Measurements from ENCODE around the gene ASB3.
"Not testable (repeated sequence)": the region's sequence is repeated elsewhere in the genome, so short reads cannot be mapped to it uniquely, and the experiment has no call there.

Gene ASB3

DNA sequence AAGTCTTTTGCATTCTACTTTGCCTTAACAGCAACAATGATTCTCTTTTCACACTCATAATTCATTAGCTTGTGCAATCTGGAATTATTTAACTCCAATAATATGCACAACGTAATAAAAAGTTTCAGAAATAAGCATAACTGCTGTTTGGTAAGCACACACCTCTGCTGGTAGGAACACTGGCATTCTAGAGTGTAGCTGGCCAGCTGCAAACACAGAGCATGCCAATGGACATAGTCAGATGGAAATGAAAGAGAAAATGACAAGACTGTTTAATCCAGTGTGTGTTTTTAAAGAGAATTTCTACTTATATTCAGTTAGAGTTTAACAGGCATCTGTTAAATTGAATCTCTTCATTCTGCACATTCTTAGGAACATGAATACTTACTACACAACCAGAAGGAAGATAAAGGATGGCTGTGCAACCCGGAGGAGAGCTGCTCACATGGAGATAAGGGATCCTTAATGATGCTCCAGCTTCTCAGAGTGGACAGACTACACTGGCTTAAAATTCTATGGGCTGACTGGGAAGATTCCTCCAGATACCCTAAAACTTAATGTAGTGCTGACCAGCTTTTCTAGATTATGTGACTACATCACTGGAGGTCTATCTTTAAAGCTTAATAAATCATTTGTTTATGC lies 113.8 kb downstream of the ASB3 start:
- in situ Hi-C loops (cut with HindIII; ENCODE audit: low sequenced_read_pairs) = no loop called here

DNA sequence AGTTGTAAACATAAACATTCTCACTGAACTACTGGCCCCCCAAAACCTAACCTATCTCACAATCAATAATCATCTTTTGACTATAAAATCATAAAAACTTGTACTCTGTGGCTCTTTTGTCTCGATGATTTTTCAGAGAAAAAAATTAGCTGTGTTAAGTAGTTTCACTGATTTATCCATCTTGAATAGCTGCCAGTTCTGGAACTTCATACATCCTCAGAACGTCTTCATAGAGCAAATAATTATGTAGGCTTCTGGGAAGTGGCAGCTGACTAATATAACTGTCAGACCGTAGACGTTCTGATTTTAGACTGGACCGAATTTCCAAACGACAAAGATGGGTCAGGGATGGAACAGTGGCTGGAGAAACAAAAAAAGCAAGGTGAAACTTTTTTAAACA lies 116.4 kb downstream of the ASB3 start:
- no peak overlapping the region for H3K4me3 ChIP-seq (ENCODE audit: low read depth, low read length)
- TF ChIP-seq, protein P1, sequence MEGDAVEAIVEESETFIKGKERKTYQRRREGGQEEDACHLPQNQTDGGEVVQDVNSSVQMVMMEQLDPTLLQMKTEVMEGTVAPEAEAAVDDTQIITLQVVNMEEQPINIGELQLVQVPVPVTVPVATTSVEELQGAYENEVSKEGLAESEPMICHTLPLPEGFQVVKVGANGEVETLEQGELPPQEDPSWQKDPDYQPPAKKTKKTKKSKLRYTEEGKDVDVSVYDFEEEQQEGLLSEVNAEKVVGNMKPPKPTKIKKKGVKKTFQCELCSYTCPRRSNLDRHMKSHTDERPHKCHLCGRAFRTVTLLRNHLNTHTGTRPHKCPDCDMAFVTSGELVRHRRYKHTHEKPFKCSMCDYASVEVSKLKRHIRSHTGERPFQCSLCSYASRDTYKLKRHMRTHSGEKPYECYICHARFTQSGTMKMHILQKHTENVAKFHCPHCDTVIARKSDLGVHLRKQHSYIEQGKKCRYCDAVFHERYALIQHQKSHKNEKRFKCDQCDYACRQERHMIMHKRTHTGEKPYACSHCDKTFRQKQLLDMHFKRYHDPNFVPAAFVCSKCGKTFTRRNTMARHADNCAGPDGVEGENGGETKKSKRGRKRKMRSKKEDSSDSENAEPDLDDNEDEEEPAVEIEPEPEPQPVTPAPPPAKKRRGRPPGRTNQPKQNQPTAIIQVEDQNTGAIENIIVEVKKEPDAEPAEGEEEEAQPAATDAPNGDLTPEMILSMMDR (IDR thresholded peaks at IDR 0.05; ENCODE audit: low read depth, low read length) = no peak
- peak; percentile 3 for DNase-seq (ENCODE audit: low read depth, low spot score)
- in situ Hi-C loops (cut with HindIII; ENCODE audit: low sequenced_read_pairs) = no loop called here

More for the DNA sequence above, 113.8 kb downstream of the ASB3 start:
- DNase-seq (ENCODE audit: low read depth, low spot score) = peak; percentile 38
- TF ChIP-seq, protein P1 (IDR thresholded peaks at IDR 0.05; ENCODE audit: low read depth, low read length) = no peak
- no peak overlapping the region for H3K4me3 ChIP-seq (ENCODE audit: low read depth, low read length)

DNA sequence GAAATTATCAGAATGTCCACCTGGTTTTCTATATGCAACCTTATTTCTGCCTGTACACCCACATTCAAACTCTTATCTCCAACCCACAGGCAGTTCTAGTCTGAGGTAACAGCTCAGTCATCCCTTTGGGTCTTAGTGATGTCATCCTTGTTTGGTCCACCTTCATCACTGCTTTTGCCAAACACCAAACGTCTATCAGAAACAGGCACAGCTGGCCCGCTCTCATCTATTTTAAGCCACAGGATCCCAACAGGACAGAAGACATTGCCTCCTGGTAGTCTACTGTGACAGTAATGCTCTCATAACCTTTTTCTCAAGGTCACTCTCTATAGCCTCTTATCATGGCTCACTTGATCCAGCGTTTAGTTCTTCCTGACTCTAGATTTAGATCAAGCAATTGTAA lies 118.1 kb downstream of the ASB3 start:
- in situ Hi-C loops (cut with HindIII; ENCODE audit: low sequenced_read_pairs) = no loop called here
- DNase-seq (ENCODE audit: low read depth, low spot score) = no peak
- no peak overlapping the region for H3K4me3 ChIP-seq (ENCODE audit: low read depth, low read length)
- TF ChIP-seq, protein P1 (IDR thresholded peaks at IDR 0.05; ENCODE audit: low read depth, low read length) = no peak

DNA sequence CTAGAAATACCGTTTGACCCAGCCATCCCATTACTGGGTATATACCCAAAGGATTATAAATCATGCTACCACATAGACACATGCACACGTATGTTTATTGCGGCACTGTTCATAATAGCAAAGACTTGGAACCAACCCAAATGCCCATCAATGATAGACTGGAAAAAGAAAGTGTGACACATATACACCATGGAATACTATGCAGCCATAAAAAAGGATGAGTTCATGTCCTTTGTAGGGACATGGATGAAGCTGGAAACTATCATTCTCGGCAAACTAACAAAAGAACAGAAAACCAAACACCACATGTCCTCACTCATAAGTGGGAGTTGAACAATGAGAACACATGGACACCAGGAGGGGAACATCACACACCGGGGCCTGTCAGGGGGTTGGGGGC lies 119.6 kb downstream of the ASB3 start:
- H3K4me3 ChIP-seq (ENCODE audit: low read depth, low read length); DNase-seq (ENCODE audit: low read depth, low spot score); in situ Hi-C loops (cut with HindIII; ENCODE audit: low sequenced_read_pairs): not testable (repeated sequence)

DNA sequence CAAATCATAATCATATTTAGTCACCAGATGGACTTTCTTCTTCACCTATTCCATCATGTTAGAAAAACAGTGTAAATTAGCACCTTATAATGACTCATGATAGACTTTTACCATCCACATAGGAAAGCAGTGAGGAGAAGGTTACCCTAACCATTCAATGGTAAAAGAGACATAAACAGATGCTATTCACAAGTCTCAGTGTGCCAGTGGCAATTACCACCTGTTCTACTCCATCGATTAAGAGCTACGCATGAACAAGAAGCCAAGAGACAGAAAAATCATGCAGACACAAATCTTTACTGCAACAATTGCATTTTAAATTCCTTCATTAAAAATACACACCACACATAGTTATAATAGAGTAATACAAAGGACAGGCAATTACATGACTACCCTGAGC lies 125.9 kb downstream of the ASB3 start:
- in situ Hi-C loops (cut with HindIII; ENCODE audit: low sequenced_read_pairs) = no loop called here
- no peak overlapping the region for H3K4me3 ChIP-seq (ENCODE audit: low read depth, low read length)
- no peak for DNase-seq (ENCODE audit: low read depth, low spot score)
- TF ChIP-seq, protein P1 (IDR thresholded peaks at IDR 0.05; ENCODE audit: low read depth, low read length) = no peak

DNA sequence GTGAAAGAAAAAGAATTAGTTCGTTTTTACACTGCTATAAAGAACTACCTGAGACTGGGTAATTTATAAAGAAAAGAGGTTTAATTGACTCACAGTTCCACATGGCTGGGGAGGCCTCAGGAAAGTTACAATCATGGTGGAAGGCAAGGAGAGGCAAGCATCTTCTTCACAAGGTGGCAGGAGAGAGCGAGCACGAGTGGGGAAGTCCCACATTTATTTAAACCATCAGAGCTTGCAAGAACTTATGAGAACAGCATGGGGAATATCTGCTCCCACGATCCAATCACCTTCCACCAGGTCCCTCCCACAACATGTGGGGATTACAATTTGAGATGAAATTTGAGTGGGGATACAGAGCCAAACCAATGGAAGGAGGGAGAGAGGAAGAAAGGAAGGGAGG lies 128.3 kb downstream of the ASB3 start:
- H3K4me3 ChIP-seq (ENCODE audit: low read depth, low read length); in situ Hi-C loops (cut with HindIII; ENCODE audit: low sequenced_read_pairs); DNase-seq (ENCODE audit: low read depth, low spot score): not testable (repeated sequence)

DNA sequence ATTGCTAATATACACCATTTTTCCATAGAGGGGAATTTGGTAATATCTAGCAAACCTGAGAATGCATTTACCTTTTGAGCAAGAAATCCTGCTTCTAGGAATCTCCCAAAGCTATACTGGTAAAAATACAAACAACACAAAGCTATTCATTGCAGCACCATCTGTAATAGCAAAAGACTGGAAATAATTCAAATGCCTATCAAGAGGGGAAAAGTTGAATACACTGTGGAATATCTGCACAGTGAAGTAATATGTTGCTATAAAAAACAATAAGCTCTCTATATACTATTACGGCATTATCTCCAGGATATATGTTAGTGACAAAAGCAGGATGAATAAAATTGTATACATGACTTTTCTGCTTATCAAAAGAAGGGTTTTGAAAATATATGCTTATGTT lies 131.5 kb downstream of the ASB3 start:
- no peak for DNase-seq (ENCODE audit: low read depth, low spot score)
- in situ Hi-C loops (cut with HindIII; ENCODE audit: low sequenced_read_pairs) = no loop called here
- TF ChIP-seq, protein P1 (IDR thresholded peaks at IDR 0.05; ENCODE audit: low read depth, low read length) = no peak
- no peak overlapping the region for H3K4me3 ChIP-seq (ENCODE audit: low read depth, low read length)

DNA sequence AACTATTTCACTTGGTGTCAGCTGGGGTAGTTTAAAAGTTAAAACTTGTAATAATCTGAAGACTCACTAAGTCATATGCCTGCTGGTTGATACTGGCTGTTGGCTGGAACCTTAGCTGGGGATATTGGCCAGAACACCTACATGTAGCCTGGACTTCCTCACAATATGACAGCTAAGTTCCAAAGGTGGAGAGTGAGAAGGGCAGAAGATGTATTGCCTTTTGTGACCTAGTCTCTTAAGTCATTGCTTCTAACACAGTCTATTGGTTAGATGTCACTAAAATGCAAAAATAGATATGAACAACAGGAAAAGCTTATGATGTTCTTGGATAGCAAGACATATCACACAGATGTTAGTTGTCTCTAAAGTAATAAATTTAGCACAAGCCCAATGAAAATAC lies 132.4 kb downstream of the ASB3 start:
- DNase-seq (ENCODE audit: low read depth, low spot score) = no peak
- in situ Hi-C loops (cut with HindIII; ENCODE audit: low sequenced_read_pairs) = no loop called here
- H3K4me3 ChIP-seq (ENCODE audit: low read depth, low read length) = no peak overlapping the region
- TF ChIP-seq, protein P1 (IDR thresholded peaks at IDR 0.05; ENCODE audit: low read depth, low read length) = no peak

Data from astrocyte of the spinal cord (primary cell).